ENCODE measurements around the gene PPFIA2. TPM values are rescaled to one million over a fixed set of nuclear protein-coding genes. Genes with fewer than 3 reads are reported as not detected.

Gene PPFIA2
- total RNA-seq, 2 experiments from 2014 or later, result not detected

DNA sequence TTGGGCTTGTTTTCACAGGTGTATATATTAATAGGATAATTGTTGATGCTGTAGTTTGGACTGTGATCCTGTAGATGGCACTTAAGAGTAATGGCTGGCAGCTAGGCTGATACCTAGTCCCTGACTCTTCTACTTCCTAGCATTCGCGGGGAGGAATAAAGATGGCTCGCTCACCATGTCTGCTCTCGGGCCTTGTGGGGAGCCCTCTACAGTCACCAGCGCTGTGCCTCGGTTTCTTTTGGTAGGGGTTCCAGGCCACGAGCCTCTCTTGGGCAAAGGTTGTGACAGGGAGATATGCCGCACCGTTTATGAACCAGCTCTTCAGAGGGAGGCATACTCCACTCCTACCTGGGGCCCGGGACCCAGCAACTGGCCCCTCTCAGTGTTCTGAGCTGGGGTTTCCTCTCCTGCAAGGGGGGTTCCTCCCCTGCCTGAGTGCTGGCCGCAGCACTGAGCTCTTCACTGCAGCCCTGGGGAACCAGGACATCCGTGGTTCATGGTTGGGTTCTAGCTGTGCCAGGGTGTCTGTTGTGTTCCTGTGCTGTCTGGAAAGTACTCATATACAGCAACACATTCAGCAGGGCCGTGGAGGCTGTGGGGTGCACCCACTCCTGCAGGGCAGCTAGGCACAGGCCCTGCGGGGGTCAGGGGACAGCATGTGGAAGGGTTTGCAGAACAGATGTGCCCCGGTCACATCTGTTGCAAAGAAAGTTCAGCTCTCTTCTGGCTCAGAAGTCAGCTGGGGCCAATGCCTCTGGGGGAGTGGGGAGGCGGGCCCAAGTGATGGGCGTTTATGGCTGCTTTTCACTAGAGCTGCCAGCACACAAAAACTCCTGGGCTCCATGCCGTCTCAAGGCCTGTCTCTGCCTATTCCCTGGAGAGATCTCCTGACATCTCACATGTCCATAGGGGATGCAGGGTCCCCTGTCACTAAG is 147.9 kb downstream of the PPFIA2 start:
- no peak overlapping the region for H3K4me3 Mint-ChIP-seq
- TF ChIP-seq, protein P1, sequence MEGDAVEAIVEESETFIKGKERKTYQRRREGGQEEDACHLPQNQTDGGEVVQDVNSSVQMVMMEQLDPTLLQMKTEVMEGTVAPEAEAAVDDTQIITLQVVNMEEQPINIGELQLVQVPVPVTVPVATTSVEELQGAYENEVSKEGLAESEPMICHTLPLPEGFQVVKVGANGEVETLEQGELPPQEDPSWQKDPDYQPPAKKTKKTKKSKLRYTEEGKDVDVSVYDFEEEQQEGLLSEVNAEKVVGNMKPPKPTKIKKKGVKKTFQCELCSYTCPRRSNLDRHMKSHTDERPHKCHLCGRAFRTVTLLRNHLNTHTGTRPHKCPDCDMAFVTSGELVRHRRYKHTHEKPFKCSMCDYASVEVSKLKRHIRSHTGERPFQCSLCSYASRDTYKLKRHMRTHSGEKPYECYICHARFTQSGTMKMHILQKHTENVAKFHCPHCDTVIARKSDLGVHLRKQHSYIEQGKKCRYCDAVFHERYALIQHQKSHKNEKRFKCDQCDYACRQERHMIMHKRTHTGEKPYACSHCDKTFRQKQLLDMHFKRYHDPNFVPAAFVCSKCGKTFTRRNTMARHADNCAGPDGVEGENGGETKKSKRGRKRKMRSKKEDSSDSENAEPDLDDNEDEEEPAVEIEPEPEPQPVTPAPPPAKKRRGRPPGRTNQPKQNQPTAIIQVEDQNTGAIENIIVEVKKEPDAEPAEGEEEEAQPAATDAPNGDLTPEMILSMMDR (IDR thresholded peaks at IDR 0.05), result no peak
- no peaks in the 10 kb centered on the region for H3K27me3 ChIP-seq (ENCODE audit: control insufficient read depth in 1 of 2, insufficient read depth in 2 of 2, low read length in 2 of 2)
- H3K27me3 Mint-ChIP-seq, result no peaks in the 10 kb centered on the region
- no peak overlapping the region for H3K27ac ChIP-seq (ENCODE audit: low read depth in 1 of 2, low read length in 2 of 2)
- intact Hi-C loops (cut with DNase I, micrococcal nuclease), result no loop called here
- ATAC-seq (ENCODE audit: poor library complexity), result no peak
- H3K4me1 Mint-ChIP-seq (ENCODE audit: low read depth), result no peaks in the 10 kb centered on the region
- peak in 1 of 14 experiments; percentile 5 for DNase-seq
- POLR2A ChIA-PET, result no interaction called here
- no peaks in the 10 kb centered on the region for H3K36me3 Mint-ChIP-seq (ENCODE audit: low read depth)
- CTCF ChIA-PET, result no interaction called here
- peaks cover 0 to 8% of the 10 kb centered on the region in 2 experiments for H3K9me3 ChIP-seq (ENCODE audit: control insufficient read depth in 1 of 2, insufficient read depth in 1 of 2, low read length in 2 of 2)
- H3K9me3 Mint-ChIP-seq, result no peaks in the 10 kb centered on the region
- H3K27ac Mint-ChIP-seq, result no peak overlapping the region
- no peaks in the 10 kb centered on the region for H3K4me1 ChIP-seq (ENCODE audit: insufficient read depth, low read length)
- no peaks in the 10 kb centered on the region for H3K36me3 ChIP-seq (ENCODE audit: insufficient read depth, low read length)
- H3K4me3 ChIP-seq (ENCODE audit: low read length), result no peak overlapping the region

DNA sequence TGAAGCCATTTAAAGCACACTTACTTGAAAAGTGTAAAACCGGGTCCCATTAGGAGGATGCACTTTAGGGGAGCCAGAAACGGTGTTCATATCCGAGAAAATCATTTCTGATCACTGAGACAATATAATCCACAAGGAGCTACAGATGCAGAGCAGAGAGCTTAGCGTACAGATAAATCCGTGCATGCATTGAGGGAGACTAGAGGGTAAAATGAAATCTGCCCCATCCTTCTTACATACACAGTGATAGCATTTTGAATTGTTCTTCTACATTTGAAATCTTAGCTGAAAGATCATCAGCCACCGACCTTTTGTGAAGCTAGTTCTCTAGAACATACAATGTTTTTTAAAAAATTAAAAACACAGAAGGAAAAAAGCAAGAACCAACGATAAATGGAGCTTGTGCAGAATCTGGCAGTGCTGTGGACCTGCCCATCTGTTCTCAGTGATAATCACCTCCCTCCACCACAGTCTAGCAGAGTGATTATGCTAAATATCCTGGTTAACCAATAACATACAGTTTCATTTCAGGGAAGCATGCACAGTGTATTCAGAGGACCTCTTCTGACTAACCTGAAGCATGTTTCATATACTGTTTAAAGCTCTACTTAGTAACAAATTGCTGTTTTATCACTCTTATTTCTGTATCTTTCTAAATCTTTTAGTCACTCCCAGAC is 161.1 kb downstream of the PPFIA2 start:
- no peak overlapping the region for H3K4me3 ChIP-seq (ENCODE audit: low read length)
- TF ChIP-seq, protein P1 (IDR thresholded peaks at IDR 0.05), result no peak
- POLR2A ChIA-PET, result no interaction called here
- no peak overlapping the region for H3K4me3 Mint-ChIP-seq
- DNase-seq (no peak), ATAC-seq (ENCODE audit: poor library complexity) (no peak)
- H3K4me1 ChIP-seq (ENCODE audit: insufficient read depth, low read length), result no peaks in the 10 kb centered on the region
- no peak overlapping the region for H3K27ac ChIP-seq (ENCODE audit: low read depth in 1 of 2, low read length in 2 of 2)
- no peak overlapping the region for H3K27ac Mint-ChIP-seq
- no peaks in the 10 kb centered on the region for H3K27me3 Mint-ChIP-seq
- H3K27me3 ChIP-seq (ENCODE audit: control insufficient read depth in 1 of 2, insufficient read depth in 2 of 2, low read length in 2 of 2), result no peaks in the 10 kb centered on the region
- H3K4me1 Mint-ChIP-seq (ENCODE audit: low read depth), result no peaks in the 10 kb centered on the region
- no peaks in the 10 kb centered on the region for H3K36me3 Mint-ChIP-seq (ENCODE audit: low read depth)
- H3K9me3 Mint-ChIP-seq, result no peaks in the 10 kb centered on the region
- CTCF ChIA-PET, result interaction anchor here (0.7 kb wide), 1 partner anchor 475 kb away, joined by 3 read pairs; no protein-coding TSS in a partner anchor
- intact Hi-C loops (cut with DNase I, micrococcal nuclease), result no loop called here
- no peaks in the 10 kb centered on the region for H3K36me3 ChIP-seq (ENCODE audit: insufficient read depth, low read length)
- H3K9me3 ChIP-seq (ENCODE audit: control insufficient read depth in 1 of 2, insufficient read depth in 1 of 2, low read length in 2 of 2), result no peaks in the 10 kb centered on the region

DNA sequence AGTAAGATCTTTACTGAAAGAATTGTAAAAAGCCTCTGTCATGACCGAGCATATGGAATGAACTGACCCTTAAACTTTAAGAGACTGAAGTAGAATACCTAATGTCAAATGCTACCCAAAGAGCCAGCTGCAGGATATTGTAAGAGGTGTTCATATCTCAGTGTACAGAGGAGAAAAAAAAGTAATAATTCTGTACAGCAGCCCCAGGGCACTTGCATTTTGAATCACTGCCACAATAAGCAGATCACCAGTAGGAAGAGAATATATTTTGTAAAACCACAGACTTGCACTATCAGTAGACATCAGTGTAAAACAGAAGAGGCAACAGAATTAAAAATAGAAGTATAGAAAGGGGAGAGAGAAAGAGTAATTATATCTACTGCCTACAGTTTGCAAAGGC is 162.6 kb downstream of the PPFIA2 start:
- no peaks in the 10 kb centered on the region for H3K36me3 ChIP-seq (ENCODE audit: insufficient read depth, low read length)
- intact Hi-C loops (cut with DNase I, micrococcal nuclease), result no loop called here
- Mint-ChIP-seq H3K27ac (no peak overlapping the region), H3K27me3 (no peaks in the 10 kb centered on the region), H3K4me3 (no peak overlapping the region), H3K4me1 (ENCODE audit: low read depth) (no peaks in the 10 kb centered on the region), H3K9me3 (no peaks in the 10 kb centered on the region), H3K36me3 (ENCODE audit: low read depth) (no peaks in the 10 kb centered on the region)
- DNase-seq, result no peak
- TF ChIP-seq, protein P1 (IDR thresholded peaks at IDR 0.05), result no peak
- POLR2A ChIA-PET, result no interaction called here
- ATAC-seq (ENCODE audit: poor library complexity), result no peak
- H3K4me1 ChIP-seq (ENCODE audit: insufficient read depth, low read length), result no peaks in the 10 kb centered on the region
- no peaks in the 10 kb centered on the region for H3K27me3 ChIP-seq (ENCODE audit: control insufficient read depth in 1 of 2, insufficient read depth in 2 of 2, low read length in 2 of 2)
- CTCF ChIA-PET, result no interaction called here
- no peak overlapping the region for H3K4me3 ChIP-seq (ENCODE audit: low read length)
- H3K9me3 ChIP-seq (ENCODE audit: control insufficient read depth in 1 of 2, insufficient read depth in 1 of 2, low read length in 2 of 2), result peaks cover 0 to 2% of the 10 kb centered on the region in 2 experiments
- H3K27ac ChIP-seq (ENCODE audit: low read depth in 1 of 2, low read length in 2 of 2), result no peak overlapping the region
